ENCODE measurements around the gene GPR18. TPM values are rescaled to one million over a fixed set of nuclear protein-coding genes. Genes with fewer than 3 reads are reported as not detected.
"Not testable (repeated sequence)": the region's sequence is repeated elsewhere in the genome, so short reads cannot be mapped to it uniquely, and the experiment has no call there.

The GPR18 gene
- total RNA-seq, 1 donor from 2014 or later: not detected

GRCh38 chr13:99230991-99231390, 27.2 kb downstream of the GPR18 start:
- no peak for DNase-seq (ENCODE audit: low read depth, low spot score)

- DNase-seq (ENCODE audit: low read depth, low spot score): not testable (repeated sequence)
Observed at GRCh38 chr13:99230588-99230987, 27.6 kb downstream of the GPR18 start.

GRCh38 chr13:99228737-99229691, 29.2 kb downstream of the GPR18 start:
- no peak for DNase-seq (ENCODE audit: low read depth, low spot score)

GRCh38 chr13:99227909-99228688, 30.1 kb downstream of the GPR18 start:
- DNase-seq (ENCODE audit: low read depth, low spot score): no peak

- DNase-seq (ENCODE audit: low read depth, low spot score): no peak
Observed at GRCh38 chr13:99227331-99227900, 30.8 kb downstream of the GPR18 start.

GRCh38 chr13:99226513-99226912, 31.7 kb downstream of the GPR18 start:
- no peak for DNase-seq (ENCODE audit: low read depth, low spot score)

GRCh38 chr13:99225078-99225477, 33.1 kb downstream of the GPR18 start:
- DNase-seq (ENCODE audit: low read depth, low spot score): no peak

- no peak for DNase-seq (ENCODE audit: low read depth, low spot score)
Observed at GRCh38 chr13:99224021-99224420, 34.2 kb downstream of the GPR18 start.

GRCh38 chr13:99223587-99223986, 34.6 kb downstream of the GPR18 start:
- DNase-seq (ENCODE audit: low read depth, low spot score): no peak

GRCh38 chr13:99221567-99222239, 36.5 kb downstream of the GPR18 start:
- no peak for DNase-seq (ENCODE audit: low read depth, low spot score)

- no peak for DNase-seq (ENCODE audit: low read depth, low spot score)
Observed at GRCh38 chr13:99220199-99220935, 37.8 kb downstream of the GPR18 start.

GRCh38 chr13:99218969-99219368, 39.2 kb downstream of the GPR18 start:
- DNase-seq (ENCODE audit: low read depth, low spot score): no peak

- no peak for DNase-seq (ENCODE audit: low read depth, low spot score)
Observed at GRCh38 chr13:99218545-99218944, 39.6 kb downstream of the GPR18 start.

GRCh38 chr13:99218126-99218525, 40.1 kb downstream of the GPR18 start:
- DNase-seq (ENCODE audit: low read depth, low spot score): no peak

GRCh38 chr13:99217461-99218110, 40.6 kb downstream of the GPR18 start:
- no peak for DNase-seq (ENCODE audit: low read depth, low spot score)

GRCh38 chr13:99215184-99215830, 42.9 kb downstream of the GPR18 start:
- no peak for DNase-seq (ENCODE audit: low read depth, low spot score)

- no peak for DNase-seq (ENCODE audit: low read depth, low spot score)
Observed at GRCh38 chr13:99214731-99215130, 43.4 kb downstream of the GPR18 start.

- DNase-seq (ENCODE audit: low read depth, low spot score): no peak
Observed at GRCh38 chr13:99214232-99214631, 43.9 kb downstream of the GPR18 start.

- DNase-seq (ENCODE audit: low read depth, low spot score): no peak
Observed at GRCh38 chr13:99211421-99212035, 46.7 kb downstream of the GPR18 start.

All from pulmonary artery endothelial cell (primary cell).